Muscle of back (tissue), 13 donors: ENCODE data around the gene C19orf33. TPM values are rescaled to one million over a fixed set of nuclear protein-coding genes. Genes with fewer than 3 reads are reported as not detected.
"Not testable (repeated sequence)": the region's sequence is repeated elsewhere in the genome, so short reads cannot be mapped to it uniquely, and the experiment has no call there.

ENCODE experiments used
- DNase-seq, 3 donors: peaks; one replicate each; pipeline versions ENCODE4 v3.0.0 to v3.0.0-alpha.2; 2013
- long read RNA-seq, 9 donors: transcript quantifications; one replicate each; lab custom pipeline, GENCODE V29; 2026
- polyA plus RNA-seq, 10 donors: library from polyadenylated mRNA; unstranded; fragments of 120-200 nt; gene quantifications; one replicate each; pipeline ENCODE4 v1.2.1, GENCODE V29; 2013; ENCODE audit not compliant: insufficient read length in 10 of 10

The C19orf33 gene
- polyA plus RNA-seq = 1 to 10 TPM in 3 of 10 donors, under 1 TPM in 4, not detected in 3; 0.48 to 7.4 (median 0.81) TPM
- long read RNA-seq, donor 1 = 0 reads
- long read RNA-seq, donor 2 = 0 reads
- long read RNA-seq, donor 3 = 0 reads
- long read RNA-seq, donor 4, partial matches to known transcripts = 0 of 2 reads
- long read RNA-seq, donor 4, other reads (novel, unspliced or antisense) = 0 of 2 reads
- long read RNA-seq, donor 5 = 0 reads
- long read RNA-seq, donor 6 = 0 reads
- long read RNA-seq, donor 7 = 0 reads
- long read RNA-seq, donor 8, partial matches to known transcripts = 0 of 3 reads
- long read RNA-seq, donor 8, other reads (novel, unspliced or antisense) = 0 of 3 reads
- long read RNA-seq, donor 9 = 0 reads

DNA sequence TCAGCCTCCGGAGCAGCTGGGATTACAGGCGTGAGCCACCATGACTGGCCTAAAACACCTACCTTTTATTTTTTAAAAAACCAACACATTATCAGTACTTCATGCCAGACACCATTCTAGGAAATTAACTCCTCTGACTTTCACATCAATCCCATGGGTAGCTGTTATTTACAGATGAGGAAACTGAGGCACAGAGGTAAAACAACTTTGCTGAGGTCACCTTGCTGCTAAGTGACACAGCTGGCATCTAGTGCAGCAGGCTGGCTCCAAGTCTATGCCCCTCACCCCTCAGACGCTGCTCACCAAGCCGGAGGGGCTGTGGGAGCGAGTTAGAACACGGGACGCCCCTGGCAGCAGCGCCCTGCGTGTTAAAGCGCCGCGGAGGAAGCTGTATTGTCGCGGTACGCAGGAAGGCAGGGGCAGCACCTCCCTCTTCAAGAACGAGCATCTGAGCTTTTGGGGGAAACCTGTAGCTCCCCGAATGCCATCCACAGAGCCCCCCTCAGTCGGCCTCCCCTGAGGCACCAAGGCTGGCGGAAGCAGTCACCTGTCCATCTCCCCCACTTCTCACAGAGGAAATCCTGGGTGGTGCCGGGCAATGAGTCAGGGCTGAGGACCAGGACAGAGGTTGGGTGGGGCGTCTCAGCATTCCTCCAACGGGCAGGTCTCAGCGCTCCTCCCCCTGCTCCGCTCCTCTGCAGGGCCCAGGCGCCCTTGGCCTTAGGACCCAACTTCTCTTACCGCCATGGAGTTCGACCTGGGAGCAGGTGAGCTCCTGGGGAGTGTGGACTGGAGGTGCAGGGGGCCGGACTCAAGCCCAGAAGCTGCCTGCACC, at the start of gene C19orf33:
TSS of gene C19orf33 (plus strand) at position 735 of the 835 bp plus-strand sequence. CDS start at position 746, 11 bp downstream.
- no peak for DNase-seq

DNA sequence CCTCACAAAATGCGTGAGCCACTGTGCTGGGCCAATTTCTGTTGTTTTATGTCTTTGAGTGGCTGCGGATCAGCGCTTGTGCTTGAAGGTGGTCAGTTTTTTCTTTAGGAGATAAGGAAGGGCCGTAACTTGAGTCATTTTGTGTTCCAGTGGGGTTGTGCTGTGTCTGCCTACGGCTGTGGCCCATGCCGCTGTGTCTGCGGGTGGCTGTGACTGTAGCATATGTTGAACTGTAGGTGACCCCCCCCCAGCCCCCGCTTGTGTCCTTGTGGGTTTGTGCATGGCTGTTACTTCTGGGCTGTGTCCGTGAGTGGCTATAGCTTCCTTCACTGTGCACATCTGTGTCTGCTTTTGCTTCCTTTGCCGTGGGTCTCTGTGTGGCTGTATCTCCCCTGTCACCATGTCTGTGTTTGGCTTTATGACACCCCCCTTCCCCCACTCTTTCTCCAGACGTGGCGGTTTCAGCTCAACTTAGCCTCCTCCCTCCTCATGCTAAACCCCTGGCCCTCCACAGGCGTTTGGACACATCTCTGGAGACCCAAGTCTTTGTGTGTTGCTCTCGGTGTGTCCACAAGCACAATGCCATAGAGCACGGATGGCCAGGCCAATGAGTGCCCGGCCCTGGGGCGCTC, 48.6 kb upstream of the C19orf33 start:
- DNase-seq = peak in 1 of 3 donors; percentile 69

DNA sequence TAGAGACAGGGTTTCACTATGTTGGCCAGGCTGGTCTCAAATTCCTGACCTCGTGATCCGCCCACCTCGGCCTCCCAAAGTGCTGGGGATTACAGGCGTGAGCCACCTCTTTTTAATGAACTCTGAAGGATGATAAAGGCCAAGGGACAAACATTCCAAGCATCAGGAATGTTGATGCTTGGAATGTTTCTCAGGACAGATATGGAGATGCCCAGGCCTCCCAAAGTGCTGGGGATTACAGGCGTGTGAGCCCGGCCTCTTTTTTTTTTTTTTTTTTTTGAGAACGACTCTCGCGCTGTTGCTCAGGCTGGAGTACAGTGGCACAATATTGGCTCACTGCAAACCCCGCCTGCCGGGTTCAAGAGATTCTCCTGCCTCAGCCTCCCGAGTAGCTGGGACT, 42.1 kb upstream of the C19orf33 start:
- DNase-seq = not testable (repeated sequence)

GRCh38 chr19:38262585-38263268, 41.3 kb upstream of the C19orf33 start:
- no peak for DNase-seq

- DNase-seq = peak in 2 of 3 donors; percentile 53 to 57
Observed at GRCh38 chr19:38263689-38264485, 40.2 kb upstream of the C19orf33 start.

DNA sequence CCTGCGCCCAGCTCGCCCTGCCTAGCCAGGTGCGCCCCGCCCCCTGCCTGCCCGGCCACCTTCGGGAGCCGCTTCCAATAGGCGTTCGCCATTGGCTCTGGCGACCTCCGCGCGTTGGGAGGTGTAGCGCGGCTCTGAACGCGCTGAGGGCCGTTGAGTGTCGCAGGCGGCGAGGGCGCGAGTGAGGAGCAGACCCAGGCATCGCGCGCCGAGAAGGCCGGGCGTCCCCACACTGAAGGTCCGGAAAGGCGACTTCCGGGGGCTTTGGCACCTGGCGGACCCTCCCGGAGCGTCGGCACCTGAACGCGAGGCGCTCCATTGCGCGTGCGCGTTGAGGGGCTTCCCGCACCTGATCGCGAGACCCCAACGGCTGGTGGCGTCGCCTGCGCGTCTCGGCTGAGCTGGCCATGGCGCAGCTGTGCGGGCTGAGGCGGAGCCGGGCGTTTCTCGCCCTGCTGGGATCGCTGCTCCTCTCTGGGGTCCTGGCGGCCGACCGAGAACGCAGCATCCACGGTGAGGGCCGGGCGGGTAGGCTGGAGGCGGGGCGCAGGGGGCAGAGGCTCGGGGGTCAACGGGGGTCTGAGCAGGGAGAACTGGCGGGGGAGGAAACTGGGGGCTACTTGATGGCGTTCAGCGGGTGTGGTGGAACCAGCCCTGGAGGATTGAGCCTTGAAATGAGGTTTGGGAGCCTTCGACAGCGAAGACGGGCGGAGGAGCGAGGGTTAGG, 39.4 kb upstream of the C19orf33 start, which contains the start of gene SPINT2:
TSS of gene SPINT2 (plus strand) at position 88 of the 727 bp plus-strand sequence. CDS start at position 408, 320 bp downstream.
- peak in 1 of 3 donors; percentile 59 for DNase-seq

DNA sequence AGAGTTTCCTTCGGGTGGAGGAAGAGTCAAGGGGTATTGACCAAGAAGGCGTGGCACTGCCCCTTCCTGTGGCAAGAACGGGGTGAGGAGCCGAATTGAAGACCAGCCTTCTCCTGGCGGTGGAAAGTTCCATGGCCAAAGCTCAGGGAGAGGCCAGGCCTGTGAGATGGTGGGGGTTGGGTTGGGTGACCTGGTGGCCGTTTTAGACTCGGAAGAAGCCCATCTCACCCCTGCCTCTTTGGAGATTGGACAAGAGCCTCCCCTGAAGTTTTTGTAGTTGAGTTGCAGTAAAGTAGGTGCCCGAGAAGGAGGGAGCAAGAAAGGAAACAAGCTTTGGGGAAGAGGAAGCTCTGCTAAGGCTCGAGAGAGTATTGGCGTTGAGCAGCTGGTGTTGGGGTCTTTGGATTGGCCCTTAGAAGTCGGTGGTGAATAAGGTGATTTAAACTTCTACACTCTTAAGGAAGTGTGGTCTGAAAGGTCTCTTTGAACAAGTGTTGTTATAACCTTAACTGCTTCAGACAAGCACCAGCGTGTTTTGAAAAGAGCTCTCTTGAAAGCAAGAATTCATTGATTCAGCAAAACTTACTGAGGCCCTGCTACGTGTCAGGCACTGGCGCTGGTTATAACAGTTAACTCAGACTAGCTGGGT, 38.7 kb upstream of the C19orf33 start:
- DNase-seq = no peak

- DNase-seq = no peak
Observed at GRCh38 chr19:38265921-38266429, 38.1 kb upstream of the C19orf33 start.

DNA sequence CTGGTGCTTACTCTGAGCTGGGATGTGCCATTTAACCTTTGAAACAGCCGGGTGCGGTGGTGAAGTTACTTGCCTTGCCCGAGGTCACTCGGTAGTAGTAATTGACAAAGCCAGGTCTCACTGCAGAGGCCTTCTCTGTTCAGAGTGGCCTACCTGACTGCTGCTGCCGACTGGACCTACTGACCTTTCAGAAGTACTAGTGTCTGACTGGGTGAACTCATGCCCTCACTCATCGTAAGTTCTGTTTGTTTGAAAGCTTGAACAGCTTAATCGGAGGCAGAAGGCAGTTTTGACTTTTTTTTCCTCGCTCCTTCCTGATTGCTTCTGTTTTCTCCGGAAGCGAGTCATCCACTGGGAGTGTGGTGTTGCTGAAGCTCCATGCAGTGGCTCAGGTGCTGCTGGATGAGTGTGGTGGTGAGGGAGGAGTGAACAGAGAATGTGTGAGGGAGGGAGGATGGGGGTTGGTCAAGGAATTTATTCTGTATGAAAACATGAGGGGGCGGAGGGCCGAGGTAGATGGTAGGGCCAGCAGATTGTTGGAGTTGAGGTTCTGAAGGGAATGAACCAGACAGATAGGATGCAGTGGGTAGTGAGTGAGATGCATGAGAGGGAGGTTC, 37.0 kb upstream of the C19orf33 start:
- no peak for DNase-seq

DNA sequence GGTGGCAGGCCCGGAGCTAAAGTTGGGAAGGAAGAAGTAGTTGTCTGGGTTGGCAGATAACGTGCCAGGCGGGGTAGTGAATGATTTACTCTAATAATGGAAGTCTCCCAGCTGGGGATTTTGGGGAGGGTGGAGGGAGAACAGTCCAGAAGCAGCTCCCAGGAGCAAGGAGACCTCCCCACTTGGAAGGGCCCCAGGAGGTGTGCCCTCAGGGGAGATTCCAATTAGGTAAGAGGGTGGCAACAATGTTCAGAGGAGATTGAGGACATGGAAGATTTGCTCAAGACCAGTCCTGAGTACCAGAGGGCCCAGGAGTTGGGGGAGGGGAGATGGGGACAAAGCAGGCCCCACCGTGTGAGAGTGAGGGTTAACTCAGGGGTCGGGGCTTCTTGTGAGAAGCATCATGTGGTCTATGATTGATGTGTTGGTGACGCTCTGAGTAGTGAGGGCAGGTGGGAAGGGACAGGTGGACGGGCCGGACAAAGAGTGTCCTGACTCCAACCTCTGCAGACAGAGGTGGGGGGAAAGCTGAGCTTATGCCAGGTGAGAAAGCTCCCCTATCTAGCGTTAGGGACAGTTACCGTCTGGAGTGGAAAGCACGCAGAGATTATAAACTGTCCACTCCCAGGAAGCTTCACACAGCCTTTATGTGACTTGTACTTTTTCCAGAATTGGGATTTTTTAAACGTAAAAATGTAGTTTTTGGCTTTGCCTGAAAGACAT, 36.1 kb upstream of the C19orf33 start:
- no peak for DNase-seq

GRCh38 chr19:38268539-38268938, 35.5 kb upstream of the C19orf33 start:
- DNase-seq = no peak

DNA sequence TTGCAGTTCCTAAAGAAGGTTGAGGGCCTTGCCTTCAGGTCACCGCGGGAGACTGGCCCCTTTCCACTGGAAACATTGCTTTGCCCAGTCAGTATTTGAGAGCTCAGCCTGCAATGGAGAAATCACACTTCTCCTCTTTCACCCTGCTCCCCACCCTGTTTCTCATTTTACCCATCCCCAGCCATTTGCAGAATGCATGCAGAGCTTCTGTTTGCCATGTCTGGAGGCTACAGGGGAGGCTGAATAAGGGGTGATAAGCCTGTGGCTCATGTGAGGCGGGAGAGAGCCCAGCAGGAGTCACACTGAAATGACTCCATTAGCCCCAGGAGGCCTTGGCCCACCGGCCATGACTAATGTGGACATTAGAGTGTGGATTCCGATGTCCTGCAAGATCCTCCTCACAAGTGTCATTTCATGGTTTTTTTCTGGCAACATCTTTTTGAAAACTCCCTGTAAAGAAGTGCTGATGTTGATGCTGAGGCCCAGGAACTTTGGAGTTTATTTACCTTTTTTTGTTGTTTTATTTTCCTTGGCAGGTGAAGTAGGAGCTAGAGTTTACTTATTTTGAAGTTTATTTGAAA, 33.4 kb upstream of the C19orf33 start:
- no peak for DNase-seq

GRCh38 chr19:38273499-38273898, 30.6 kb upstream of the C19orf33 start:
- no peak for DNase-seq

GRCh38 chr19:38274739-38275138, 29.3 kb upstream of the C19orf33 start:
- no peak for DNase-seq

- DNase-seq = no peak
Observed at GRCh38 chr19:38276942-38277517, 27.0 kb upstream of the C19orf33 start.

- DNase-seq = no peak
Observed at GRCh38 chr19:38277549-38277948, 26.5 kb upstream of the C19orf33 start.

DNA sequence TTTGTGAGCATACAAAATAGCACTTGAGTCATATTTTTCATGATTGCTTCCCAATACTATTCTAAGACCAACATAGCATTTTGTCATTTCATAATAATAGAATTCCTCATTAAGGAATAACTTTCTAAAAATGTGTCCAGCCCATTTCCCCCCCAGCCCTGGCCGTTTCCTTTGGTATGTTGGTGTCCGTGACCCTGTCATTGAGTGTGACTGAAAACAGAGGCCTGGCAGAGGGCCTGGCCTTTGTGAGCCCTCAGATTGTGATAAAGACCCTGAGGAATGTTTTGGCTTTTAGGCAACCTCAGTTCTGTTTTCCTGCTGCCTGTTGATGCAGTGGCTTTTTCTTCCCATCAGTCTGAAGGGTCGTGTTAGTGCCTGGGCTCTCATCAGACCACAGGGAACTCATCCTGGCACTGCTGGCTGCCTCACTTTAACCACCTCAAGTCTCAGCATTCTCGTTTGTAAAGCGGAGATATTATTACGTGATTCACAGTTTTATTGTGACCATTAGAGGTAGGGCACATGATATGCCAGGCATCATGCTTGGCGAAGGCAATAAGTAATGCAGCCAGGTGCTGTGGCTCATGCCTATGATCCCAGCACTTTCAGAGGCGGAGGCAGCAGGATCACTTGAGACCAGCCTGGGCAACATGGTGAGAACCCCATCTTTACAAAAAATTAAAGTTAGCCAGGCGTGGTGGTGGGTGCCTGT, 25.9 kb upstream of the C19orf33 start:
- DNase-seq = no peak
